Spleen (tissue), 11 donors: Measurements from ENCODE around the gene NPBWR2. TPM values are rescaled to one million over a fixed set of nuclear protein-coding genes. Genes with fewer than 3 reads are reported as not detected.

Experiments used
- DNase-seq: peaks from one replicate; pipeline ENCODE4 v3.0.0-alpha.2; 2020
- H3K27ac ChIP-seq, 8 donors: fragments of 200-600 bp; sonication (generic) in 7 of 8; 1 replicate in 4 of 8; 2 replicates in 4 of 8; pipeline versions ENCODE4 v1.5.0 to v1.8.0; 2016 to 2021; ENCODE audit warnings: inconsistent platforms in 4 of 8, mild to moderate bottlenecking in 4 of 8, moderate library complexity in 1 of 8
- H3K27me3 ChIP-seq, 7 donors: fragments of 200-600 bp; sonication (generic) in 6 of 7; replicated peaks in 1 of 7; 1 replicate in 4 of 7; 2 replicates in 3 of 7; pipeline versions ENCODE4 v1.5.0 to v1.8.0; 2016 to 2021; ENCODE audit warnings: inconsistent platforms in 3 of 7, mild to moderate bottlenecking in 1 of 7
- H3K36me3 ChIP-seq, 6 donors: fragments of 200-600 bp; sonication (generic) in 5 of 6; 1 replicate in 4 of 6; 2 replicates in 2 of 6; pipeline versions ENCODE4 v1.5.0 to v1.8.0; 2016 to 2021; ENCODE audit warnings: inconsistent platforms in 2 of 6
- H3K4me1 ChIP-seq, 6 donors: fragments of 200-600 bp; sonication (generic) in 5 of 6; 1 replicate in 3 of 6; 2 replicates in 3 of 6; pipeline versions ENCODE4 v1.5.0 to v1.8.0; 2016 to 2021; ENCODE audit warnings: inconsistent platforms in 3 of 6
- H3K4me3 ChIP-seq, 8 donors: fragments of 200-600 bp; sonication (generic) in 7 of 8; 1 replicate in 4 of 8; 2 replicates in 4 of 8; pipeline versions ENCODE4 v1.5.0 to v1.8.0; 2016 to 2021; ENCODE audit warnings: inconsistent platforms in 4 of 8, mild to moderate bottlenecking in 4 of 8, moderate library complexity in 2 of 8
- H3K9me3 ChIP-seq, 8 donors: fragments of 200-600 bp; sonication (generic) in 7 of 8; 1 replicate in 4 of 8; 2 replicates in 4 of 8; pipeline versions ENCODE4 v1.5.0 to v1.8.0; 2016 to 2021; ENCODE audit warnings: inconsistent platforms in 4 of 8
- CTCF ChIP-seq, 11 experiments: fragments of 200-600 bp in 7 of 11; fragments of 450-650 bp in 4 of 11; sonication (generic) in 4 of 11; IDR thresholded peaks in 8 of 11; conservative IDR thresholded peaks in 3 of 11; 1 replicate in 7 of 11; 2 replicates in 4 of 11; pipeline versions ENCODE4 v1.4.0 to v1.8.0; 2016 to 2021; ENCODE audit warnings: antibody characterized with exemption in 11 of 11, inconsistent platforms in 4 of 11, mild to moderate bottlenecking in 1 of 11
- POLR2A ChIP-seq, 3 donors: fragments of 450-650 bp; IDR thresholded peaks; one replicate each; pipeline ENCODE4 v1.5.1; 2017; ENCODE audit warnings: antibody characterized with exemption in 3 of 3, mild to moderate bottlenecking in 1 of 3
- POLR2AphosphoS5 ChIP-seq, 3 donors: sonication (generic); formaldehyde crosslinking; IDR thresholded peaks; one replicate each; pipeline ENCODE4 v1.5.1; 2017; ENCODE audit warnings: antibody characterized with exemption in 3 of 3
- WGBS, 5 donors: extraction: QIAGEN DNeasy Blood & Tissue Kit in 3 of 5; methylation state at CpG; one replicate each; pipeline versions ENCODE4 v1.1.5 to v1.1.7; 2013 to 2018; 5-methylcytosine and 5-hydroxymethylcytosine counted together
- intact Hi-C: fragments of 100-400 bp; cut with DNase I; formaldehyde crosslinking; loops from one replicate; pipeline ENCODE4 v1.15.0; 2023; ENCODE audit warnings: low total_unique reads
- polyA plus RNA-seq, 3 donors: library from polyadenylated mRNA; stranded (reverse); fragments of 200-250 nt; gene quantifications; one replicate each; pipeline ENCODE4 v1.2.1, GENCODE V29; 2013
- total RNA-seq, 7 donors: library from RNA; depleted of rRNA in 3 of 7; stranded (reverse); fragments of >200 nt in 3 of 7; fragmentation: NEBNext Ultra II Directional in 4 of 7; extraction: Animal tissue kit (Norgen Biotek cat#: 25700) in 4 of 7; gene quantifications; one replicate each; pipeline versions ENCODE4 v1.1.0 to v1.2.1, GENCODE V29; 2016 to 2021
- donor health status: healthy with polysubstance abuse.
- donor health status: DM: no; HTN: no; CAD: no; lungs with moderate emphysema.
- donor health status: DM: no; HTN: no; CAD: no.
- donor health status: Bipolar disorder and iron deficiency.
- donor health status: healthy.
- donor health status: DM: no; HTN: no; CAD: no.
- donor health status: DM: yes; HTN: yes; CAD: no.

NPBWR2 gene
- total and polyA plus RNA-seq, 10 donors = 0.26 TPM; not detected in 9

GRCh38 chr20:64056889-64057627 is 50.3 kb downstream of the NPBWR2 start:
- Histone ChIP-seq H3K27me3 (peaks cover 0 to 53% (median 0%) of the 10 kb centered on the region in 7 donors), H3K4me3 (peak overlapping the region in 6 of 8 donors; percentile 8 to 57 (median 25)), H3K9me3 (no peaks in the 10 kb centered on the region), H3K36me3 (no peaks in the 10 kb centered on the region), H3K4me1 (peaks cover 12 to 70% (median 60%) of the 10 kb centered on the region in 6 donors), H3K27ac (peak overlapping the region; percentile 67 to 91 (median 85))
- TF ChIP-seq CTCF (IDR thresholded peaks at IDR 0.05 in 8 of 11, conservative IDR thresholded peaks at IDR 0.05 in 3 of 11) = no peak
- peak in 2 of 3 donors; percentile 50 to 51 for TF ChIP-seq POLR2AphosphoS5 (IDR thresholded peaks at IDR 0.05)
- intact Hi-C loops = no loop called here
- WGBS, 5 donors = 45 to 58% (median 55%) methylated on average over 23 to 39 of the region's 39 CpGs
- peak; percentile 83 for DNase-seq

- DNase-seq = no peak
- intact Hi-C loops = no loop called here
- peak overlapping the region; percentile 67 to 91 (median 85) for H3K27ac ChIP-seq
Measured at GRCh38 chr20:64056639-64056888, 50.8 kb downstream of the NPBWR2 start.

GRCh38 chr20:64055893-64056638 is 51.3 kb downstream of the NPBWR2 start:
- WGBS, 5 donors = 33 to 57% (median 46%) methylated on average over 8 to 22 of the region's 22 CpGs
- Histone ChIP-seq H3K4me1 (peaks cover 12 to 78% (median 68%) of the 10 kb centered on the region in 6 donors), H3K36me3 (no peaks in the 10 kb centered on the region), H3K4me3 (peak overlapping the region in 1 of 8 donors; percentile 57), H3K27ac (peak overlapping the region; percentile 70 to 91 (median 85)), H3K27me3 (peaks cover 0 to 63% (median under 1%) of the 10 kb centered on the region in 7 donors), H3K9me3 (no peaks in the 10 kb centered on the region)
- intact Hi-C loops = no loop called here
- TF ChIP-seq CTCF (IDR thresholded peaks at IDR 0.05 in 8 of 11, conservative IDR thresholded peaks at IDR 0.05 in 3 of 11) (peak in 5 of 11 experiments; percentile 10 to 35 (median 30)), POLR2A (IDR thresholded peaks at IDR 0.05) (no peak), POLR2AphosphoS5 (IDR thresholded peaks at IDR 0.05) (peak; percentile 46 to 86 (median 79))
- DNase-seq = peak; percentile 88

More at GRCh38 chr20:64056639-64056888, 50.8 kb downstream of the NPBWR2 start:
- Histone ChIP-seq H3K4me3 (peak overlapping the region in 1 of 8 donors; percentile 57), H3K9me3 (no peaks in the 10 kb centered on the region), H3K27me3 (peaks cover 0 to 58% (median 0%) of the 10 kb centered on the region in 7 donors), H3K36me3 (no peaks in the 10 kb centered on the region), H3K4me1 (peaks cover 12 to 73% (median 64%) of the 10 kb centered on the region in 6 donors)
- TF ChIP-seq POLR2AphosphoS5 (IDR thresholded peaks at IDR 0.05) (peak in 2 of 3 donors; percentile 3 to 13), CTCF (IDR thresholded peaks at IDR 0.05 in 8 of 11, conservative IDR thresholded peaks at IDR 0.05 in 3 of 11) (no peak)
- 31 to 48% (median 37%) methylated on average over 6 to 7 of the region's 7 CpGs for WGBS, 5 donors

GRCh38 chr20:64055396-64055892 is 51.9 kb downstream of the NPBWR2 start:
- H3K27me3 ChIP-seq = peaks cover 0 to 69% (median 6%) of the 10 kb centered on the region in 7 donors
- H3K4me1 ChIP-seq = peaks cover 12 to 84% (median 74%) of the 10 kb centered on the region in 6 donors
- H3K27ac ChIP-seq = peak overlapping the region; percentile 63 to 91 (median 85)
- peak overlapping the region in 1 of 8 donors; percentile 57 for H3K4me3 ChIP-seq
- no peak for DNase-seq
- 50 to 75% (median 64%) methylated on average over 8 to 9 of the region's 9 CpGs for WGBS, 5 donors
- TF ChIP-seq CTCF (IDR thresholded peaks at IDR 0.05 in 8 of 11, conservative IDR thresholded peaks at IDR 0.05 in 3 of 11) (no peak), POLR2AphosphoS5 (IDR thresholded peaks at IDR 0.05) (no peak)
- no peaks in the 10 kb centered on the region for H3K9me3 ChIP-seq
- H3K36me3 ChIP-seq = no peaks in the 10 kb centered on the region
- intact Hi-C loops = no loop called here
